SH-SY5Y (cell line): ENCODE measurements around the gene FANCE.

Experiments
- GATA2 ChIP-seq: IDR thresholded peaks from 2 replicates; pipeline ENCODE4 v1.6.1; 2011; ENCODE audit warnings: mild to moderate bottlenecking, low read depth, low read length
- GATA3 ChIP-seq: IDR thresholded peaks from 2 replicates; pipeline ENCODE4 v1.6.1; 2011; ENCODE audit warnings: low read depth, mild to moderate bottlenecking, low read length, moderate library complexity

DNA sequence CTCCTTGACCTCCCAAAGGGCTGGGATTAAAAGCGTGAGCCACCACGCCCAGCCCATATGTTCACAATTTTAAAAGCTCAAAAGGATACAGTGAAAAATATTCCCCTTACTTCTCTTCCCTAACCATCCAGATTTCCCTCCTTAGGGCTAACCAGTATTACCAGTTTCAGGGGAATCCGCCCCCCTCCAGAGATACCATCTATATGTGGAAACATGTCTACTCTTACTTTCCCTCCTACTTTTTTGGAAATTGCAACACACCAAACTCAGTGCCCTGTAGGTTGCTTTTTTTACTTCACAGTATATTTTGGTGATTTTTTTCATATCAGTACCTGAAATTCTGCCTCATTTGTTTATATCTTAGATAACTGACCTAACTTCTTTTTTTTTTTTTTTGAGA is 9.1 kb downstream of the FANCE start:
- TF ChIP-seq GATA3 (no peak), GATA2 (no peak)
